ENCODE measurements around the gene LRRIQ1. TPM values are rescaled to one million over a fixed set of nuclear protein-coding genes. Genes with fewer than 3 reads are reported as not detected.

LRRIQ1 gene
- total and polyA plus RNA-seq, 2 of the 8 experiments (the other 6 are each of a cell fraction or from before 2014, with no cell fraction given): 0.24 to 0.76 TPM

- no peak for TF ChIP-seq TAF7 (optimal IDR thresholded peaks at IDR 0.05; ENCODE audit: borderline replicate concordance, low read depth, low read length)
- TF ChIP-seq CBX5 (IDR thresholded peaks at IDR 0.05; ENCODE audit: low read depth, low read length): no peak
- TF ChIP-seq EZH2 (IDR thresholded peaks at IDR 0.05; ENCODE audit: low read depth, low read length, severe bottlenecking): no peak
- no peak for TF ChIP-seq ATF2 (IDR thresholded peaks at IDR 0.05; ENCODE audit: low read length)
- no peak for TF ChIP-seq CEBPB (IDR thresholded peaks at IDR 0.05; ENCODE audit: low read depth, low read length)
- TF ChIP-seq RAD21 (IDR thresholded peaks at IDR 0.05 in 1 of 2, conservative IDR thresholded peaks at IDR 0.05 in 1 of 2; ENCODE audit: low read depth in 2 of 2, low read length in 2 of 2): peak; percentile 32 to 37
- peak; percentile 79 for TF ChIP-seq CREB1 (IDR thresholded peaks at IDR 0.05)
- TF ChIP-seq SP4 (IDR thresholded peaks at IDR 0.05; ENCODE audit: low read length): peak; percentile 45; the same call in 1 of the 2 replicates
- no peak for TF ChIP-seq SP2 (IDR thresholded peaks at IDR 0.05; ENCODE audit: low read length)
- no peak for TF ChIP-seq GTF2F1 (IDR thresholded peaks at IDR 0.05; ENCODE audit: borderline replicate concordance, low read depth, low read length)
- peak; percentile 69 for TF ChIP-seq SAP30 (IDR thresholded peaks at IDR 0.05; ENCODE audit: insufficient read depth, insufficient replicate concordance, low read length)
- TF ChIP-seq JUN (IDR thresholded peaks at IDR 0.05; ENCODE audit: low read depth, low read length): no peak
- no peak for TF ChIP-seq TCF12 (IDR thresholded peaks at IDR 0.05; ENCODE audit: low read depth, low read length)
- no peak; the same call in none of the 2 replicates for TF ChIP-seq PHF8 (conservative IDR thresholded peaks at IDR 0.05; ENCODE audit: low read depth, low read length)
- 0 out of 2 replicates have a peak, but pooled peaks have one; percentile 33 for TF ChIP-seq POLR2AphosphoS5 (IDR thresholded peaks at IDR 0.05; ENCODE audit: low read depth, low read length)
- TF ChIP-seq ASH2L (IDR thresholded peaks at IDR 0.05; ENCODE audit: low read length): peak; percentile 99
- peak; percentile 42; the same call in 1 of the 2 replicates for TF ChIP-seq TBP (IDR thresholded peaks at IDR 0.05; ENCODE audit: low read depth, low read length)
- TF ChIP-seq BCL11A (IDR thresholded peaks at IDR 0.05; ENCODE audit: low read depth in 2 of 2, low read length in 2 of 2): no peak
- TF ChIP-seq CHD2 (IDR thresholded peaks at IDR 0.05; ENCODE audit: low read length): no peak
- peak; percentile 86 for TF ChIP-seq EGR1 (IDR thresholded peaks at IDR 0.05; ENCODE audit: borderline replicate concordance, low read depth, low read length)
- TF ChIP-seq, protein P1, sequence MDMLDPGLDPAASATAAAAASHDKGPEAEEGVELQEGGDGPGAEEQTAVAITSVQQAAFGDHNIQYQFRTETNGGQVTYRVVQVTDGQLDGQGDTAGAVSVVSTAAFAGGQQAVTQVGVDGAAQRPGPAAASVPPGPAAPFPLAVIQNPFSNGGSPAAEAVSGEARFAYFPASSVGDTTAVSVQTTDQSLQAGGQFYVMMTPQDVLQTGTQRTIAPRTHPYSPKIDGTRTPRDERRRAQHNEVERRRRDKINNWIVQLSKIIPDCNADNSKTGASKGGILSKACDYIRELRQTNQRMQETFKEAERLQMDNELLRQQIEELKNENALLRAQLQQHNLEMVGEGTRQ (IDR thresholded peaks at IDR 0.05; ENCODE audit: low read length): peak; percentile 78
- TF ChIP-seq CBX8 (IDR thresholded peaks at IDR 0.05; ENCODE audit: borderline replicate concordance, low read depth, low read length): no peak
Measured at GRCh38 chr12:85280165-85280983, 244.2 kb downstream of the LRRIQ1 start, which contains the start of gene ALX1 (continued).

Measured in H1 (cell line).